GM12872 (cell line): ENCODE data around the gene RASSF7.

Experiments used
- TF ChIP-seq, protein P1 (sequence below): IDR thresholded peaks from 3 replicates; pipeline ENCODE4 v1.5.1; 2011; ENCODE audit warnings: low read depth, mild to moderate bottlenecking, low read length, moderate library complexity; ENCODE audit not compliant: insufficient read depth

Gene RASSF7

DNA sequence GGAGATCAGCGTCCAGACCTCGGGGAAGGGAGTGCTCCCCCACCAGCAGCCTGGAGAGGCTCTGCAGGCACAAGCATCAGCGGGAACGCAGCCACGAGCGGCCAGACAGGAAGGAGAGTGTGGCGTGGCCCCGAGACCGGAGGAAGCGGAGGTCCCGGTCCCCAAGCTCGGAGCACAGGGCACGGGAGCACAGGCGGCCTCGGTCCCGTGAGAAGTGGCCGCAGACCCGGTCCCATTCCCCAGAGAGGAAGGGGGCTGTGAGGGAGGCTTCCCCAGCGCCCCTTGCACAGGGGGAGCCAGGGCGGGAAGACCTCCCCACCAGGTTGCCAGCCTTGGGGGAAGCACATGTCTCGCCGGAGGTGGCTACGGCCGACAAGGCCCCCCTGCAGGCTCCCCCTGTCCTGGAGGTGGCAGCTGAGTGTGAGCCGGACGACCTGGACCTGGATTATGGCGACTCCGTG is 48.1 kb downstream of the RASSF7 start:
- TF ChIP-seq, protein P1, sequence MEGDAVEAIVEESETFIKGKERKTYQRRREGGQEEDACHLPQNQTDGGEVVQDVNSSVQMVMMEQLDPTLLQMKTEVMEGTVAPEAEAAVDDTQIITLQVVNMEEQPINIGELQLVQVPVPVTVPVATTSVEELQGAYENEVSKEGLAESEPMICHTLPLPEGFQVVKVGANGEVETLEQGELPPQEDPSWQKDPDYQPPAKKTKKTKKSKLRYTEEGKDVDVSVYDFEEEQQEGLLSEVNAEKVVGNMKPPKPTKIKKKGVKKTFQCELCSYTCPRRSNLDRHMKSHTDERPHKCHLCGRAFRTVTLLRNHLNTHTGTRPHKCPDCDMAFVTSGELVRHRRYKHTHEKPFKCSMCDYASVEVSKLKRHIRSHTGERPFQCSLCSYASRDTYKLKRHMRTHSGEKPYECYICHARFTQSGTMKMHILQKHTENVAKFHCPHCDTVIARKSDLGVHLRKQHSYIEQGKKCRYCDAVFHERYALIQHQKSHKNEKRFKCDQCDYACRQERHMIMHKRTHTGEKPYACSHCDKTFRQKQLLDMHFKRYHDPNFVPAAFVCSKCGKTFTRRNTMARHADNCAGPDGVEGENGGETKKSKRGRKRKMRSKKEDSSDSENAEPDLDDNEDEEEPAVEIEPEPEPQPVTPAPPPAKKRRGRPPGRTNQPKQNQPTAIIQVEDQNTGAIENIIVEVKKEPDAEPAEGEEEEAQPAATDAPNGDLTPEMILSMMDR, result no peak

DNA sequence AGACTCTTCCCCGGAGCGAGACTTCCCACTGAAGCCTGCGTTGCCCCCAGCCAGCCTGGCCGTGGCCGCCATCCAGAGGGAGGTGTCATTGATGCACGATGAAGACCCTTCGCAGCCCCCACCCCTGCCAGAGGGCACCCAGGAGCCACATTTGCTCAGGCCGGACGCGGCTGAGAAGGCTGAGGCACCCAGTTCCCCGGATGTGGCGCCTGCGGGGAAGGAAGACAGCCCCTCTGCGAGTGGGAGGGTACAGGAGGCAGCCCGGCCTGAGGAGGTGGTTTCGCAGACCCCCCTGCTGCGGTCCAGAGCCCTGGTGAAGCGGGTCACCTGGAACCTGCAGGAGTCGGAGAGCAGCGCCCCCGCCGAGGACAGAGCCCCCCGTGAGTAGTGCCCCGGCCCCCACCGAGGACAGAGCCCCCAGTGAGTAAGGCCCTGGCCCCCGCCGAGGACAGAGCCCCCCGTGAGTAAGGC is 48.6 kb downstream of the RASSF7 start:
- TF ChIP-seq, protein P1, result no peak

DNA sequence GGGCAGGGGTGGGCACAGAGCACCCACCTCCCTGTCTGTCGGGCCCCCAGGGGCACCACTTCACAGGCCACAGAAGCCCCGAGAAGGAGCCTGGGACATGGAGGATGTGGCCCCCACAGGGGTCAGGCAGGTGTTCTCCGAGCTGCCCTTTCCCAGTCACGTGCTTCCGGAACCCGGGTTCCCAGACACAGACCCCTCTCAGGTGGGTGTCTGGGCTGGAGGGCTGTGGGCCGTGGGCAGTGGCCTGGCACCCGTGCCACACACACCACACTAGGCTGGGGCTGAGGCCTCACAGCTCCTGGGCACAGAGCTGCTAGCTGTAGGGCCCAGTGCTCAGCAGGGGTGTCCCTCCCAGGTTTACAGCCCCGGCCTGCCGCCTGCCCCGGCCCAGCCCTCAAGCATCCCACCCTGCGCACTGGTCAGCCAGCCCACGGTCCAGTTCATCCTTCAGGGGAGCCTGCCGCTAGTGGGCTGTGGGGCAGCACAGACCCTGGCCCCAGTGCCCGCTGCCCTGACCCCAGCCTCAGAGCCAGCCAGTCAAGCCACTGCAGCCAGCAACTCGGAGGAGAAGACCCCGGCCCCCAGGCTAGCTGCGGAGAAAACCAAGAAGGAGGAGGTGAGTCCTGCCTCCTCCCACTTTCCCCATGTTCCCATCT is 49.5 kb downstream of the RASSF7 start:
- TF ChIP-seq, protein P1, result no peak

DNA sequence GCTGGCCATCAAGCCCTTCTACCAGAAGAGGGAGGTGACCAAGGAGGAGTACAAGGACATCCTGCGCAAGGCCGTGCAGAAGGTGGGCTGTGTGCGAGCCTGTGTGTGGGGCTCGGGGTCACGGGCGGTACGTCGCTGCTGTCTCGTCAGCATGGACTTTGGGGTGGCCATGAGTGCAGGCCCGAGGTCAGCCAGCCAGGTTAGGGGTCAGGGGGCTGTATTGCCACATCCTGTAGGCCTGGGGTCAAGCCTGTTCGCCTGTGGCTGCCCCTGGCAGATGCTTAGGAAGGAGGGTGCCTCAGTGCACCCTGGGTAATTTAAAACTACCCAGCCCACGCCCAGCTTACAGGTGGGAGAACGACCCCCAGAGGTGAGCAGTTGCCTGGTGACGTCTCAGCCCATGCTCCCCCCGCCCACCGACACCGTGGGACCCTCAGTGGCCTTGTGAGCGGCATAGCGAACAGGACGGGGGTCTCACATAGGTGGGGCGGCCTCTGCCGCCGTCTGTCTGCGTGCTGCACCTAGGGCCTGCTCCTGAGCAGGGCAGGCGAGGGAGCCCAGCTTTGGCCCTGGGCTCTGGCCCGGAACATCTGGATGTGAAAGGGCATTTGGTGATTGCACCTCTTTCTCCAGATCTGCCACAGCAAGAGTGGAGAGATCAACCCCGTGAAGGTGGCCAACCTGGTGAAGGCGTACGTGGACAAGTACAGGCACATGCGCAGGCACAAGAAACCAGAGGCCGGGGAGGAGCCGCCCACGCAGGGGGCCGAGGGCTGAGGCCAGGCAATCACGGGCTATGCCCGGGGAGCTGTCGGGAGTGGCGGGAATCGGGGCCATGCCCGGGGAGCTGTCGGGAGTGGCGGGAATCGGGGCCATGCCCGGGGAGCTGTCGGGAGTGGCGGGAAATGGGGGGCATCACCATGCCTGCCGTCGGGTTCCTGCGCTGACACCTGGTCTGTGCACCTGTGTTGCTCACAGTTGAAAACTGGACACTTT is 50.5 kb downstream of the RASSF7 start:
- TF ChIP-seq, protein P1, result no peak

DNA sequence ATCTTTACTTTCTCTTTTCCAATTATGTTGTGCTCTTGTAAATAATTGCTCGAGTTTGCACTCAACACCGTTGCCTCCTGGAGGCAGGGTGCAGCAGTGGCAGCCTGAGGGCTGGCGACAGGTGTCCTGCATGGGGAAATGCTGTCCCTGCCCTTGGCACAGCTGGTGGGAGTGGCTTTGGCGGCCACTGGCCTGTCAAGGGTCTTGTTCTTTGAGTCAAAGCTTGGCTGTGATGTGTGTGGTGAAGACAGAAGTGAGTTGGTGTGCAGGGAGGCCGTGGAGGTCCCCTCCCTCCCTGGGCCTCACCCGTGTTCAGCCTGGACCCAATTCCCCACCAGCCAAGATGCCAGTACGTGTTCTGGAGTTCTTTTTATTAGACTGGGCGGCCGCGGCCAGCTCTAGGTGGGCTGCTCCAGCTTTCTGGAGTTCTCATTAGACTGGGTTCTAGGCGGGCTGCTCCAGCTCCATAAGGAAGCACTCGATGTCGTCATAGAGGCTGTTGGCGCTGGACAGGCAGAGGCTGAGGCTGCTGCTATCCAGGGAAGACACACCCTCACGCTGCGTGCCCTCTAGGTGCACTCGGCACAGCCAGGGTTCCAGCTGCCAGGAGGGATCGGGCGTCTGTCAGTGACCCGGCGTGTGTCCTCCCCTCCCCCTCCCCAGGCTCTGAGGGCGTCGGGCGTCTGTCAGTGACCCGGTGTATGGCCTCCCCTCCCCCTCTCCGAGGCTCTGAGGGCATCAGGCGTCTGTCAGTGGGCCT is 51.6 kb downstream of the RASSF7 start:
- TF ChIP-seq, protein P1, result peak; percentile 51; the same call in 2 of the 3 replicates

DNA sequence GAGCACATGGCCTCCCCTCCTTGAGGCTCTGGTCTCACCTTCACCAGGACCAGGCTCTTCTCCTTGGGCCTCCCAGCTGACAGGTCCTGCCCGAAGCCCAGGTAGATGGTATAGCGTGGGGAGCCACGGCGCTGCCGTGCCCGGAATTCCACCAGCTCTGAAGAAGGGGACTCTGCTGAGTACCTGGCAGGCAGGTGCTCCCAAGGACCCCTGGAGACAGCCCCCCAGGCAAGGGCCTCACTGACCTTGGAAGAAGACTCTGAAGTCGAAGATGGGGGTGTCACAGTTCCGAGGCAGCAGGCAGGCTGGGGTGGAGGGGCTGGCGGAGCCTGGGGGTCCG is 52.2 kb downstream of the RASSF7 start:
- TF ChIP-seq, protein P1, result no peak

DNA sequence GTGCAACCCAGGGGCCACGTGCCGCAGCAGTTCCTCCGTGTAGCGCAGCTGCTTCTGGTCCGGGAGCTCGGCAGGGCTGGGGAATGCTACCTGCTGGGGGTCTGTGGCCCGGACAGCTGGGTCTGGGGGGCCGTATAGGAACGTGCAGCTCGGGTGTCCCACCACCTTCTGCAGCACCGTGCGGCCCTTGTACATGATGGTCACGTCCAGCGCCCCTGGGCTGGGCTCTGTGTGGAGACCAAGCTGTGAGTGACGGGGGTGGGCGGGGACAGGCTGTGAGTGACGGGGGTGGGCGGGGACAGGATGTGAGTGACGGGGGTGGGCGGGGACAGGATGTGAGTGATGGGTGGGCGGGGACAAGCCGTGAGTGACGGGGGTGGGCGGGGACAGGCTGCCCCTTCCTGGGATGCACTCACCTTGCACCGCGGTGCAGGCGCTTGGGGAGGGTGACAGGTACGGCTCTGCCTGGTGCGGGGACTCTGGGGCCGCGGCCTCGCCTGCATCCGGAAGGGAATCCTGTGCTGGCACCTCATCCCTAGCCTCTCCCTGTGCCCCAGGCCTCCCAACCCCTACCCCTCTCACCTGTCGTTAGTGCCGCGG is 52.7 kb downstream of the RASSF7 start:
- TF ChIP-seq, protein P1, result no peak
